GM12892 (cell line): ENCODE measurements around the gene TTF2.
A peak's percentile ranks its signal among the peaks of the same experiment; 100 is the strongest.

ENCODE experiments used
- POLR2A ChIP-seq: IDR thresholded peaks from 2 replicates; pipeline ENCODE4 v1.6.1; 2011; ENCODE audit warnings: low read depth, low read length, control low read depth
- POLR2AphosphoS5 ChIP-seq: IDR thresholded peaks from 2 replicates; pipeline ENCODE4 v1.6.1; 2011; ENCODE audit warnings: low read depth, low read length, control low read depth
- TAF1 ChIP-seq: IDR thresholded peaks from 2 replicates; pipeline ENCODE4 v1.6.1; 2011; ENCODE audit warnings: low read depth, mild to moderate bottlenecking, control low read depth, low read length, borderline replicate concordance

- TF ChIP-seq POLR2A (peak; percentile 38; the same call in 1 of the 2 replicates), POLR2AphosphoS5 (no peak), TAF1 (no peak)
Observed at GRCh38 chr1:117121589-117122329, 61.6 kb downstream of the TTF2 start, which contains the start of gene TRIM45.
